Right lobe of liver (tissue), 6 donors: Measurements from ENCODE around the gene RORB. TPM values are rescaled to one million over a fixed set of nuclear protein-coding genes. Genes with fewer than 3 reads are reported as not detected.

Source experiments
- ATAC-seq, 4 donors: fragments of 200-7000 bp; cut with Tn5 transposase; one replicate each; pipeline ENCODE4 v1.9.1; 2020; ENCODE audit warnings: mild to moderate bottlenecking in 4 of 4, moderate library complexity in 4 of 4
- DNase-seq, 3 donors: peaks; one replicate each; pipeline ENCODE4 v3.0.0-alpha.2; 2020
- H3K27ac ChIP-seq, 3 donors: fragments of 200-600 bp; one replicate each; pipeline ENCODE4 v1.8.0; 2022
- H3K27me3 ChIP-seq, 2 donors: fragments of 200-600 bp; one replicate each; pipeline ENCODE4 v1.8.0; 2022
- H3K36me3 ChIP-seq, 4 donors: fragments of 200-600 bp; sonication (generic) in 1 of 4; one replicate each; pipeline versions ENCODE4 v1.5.1 to v1.8.0; 2017 to 2022; ENCODE audit warnings: control low read depth in 1 of 4
- H3K4me1 ChIP-seq, 4 donors: fragments of 200-600 bp; sonication (generic) in 1 of 4; one replicate each; pipeline versions ENCODE4 v1.5.1 to v1.8.0; 2017 to 2022; ENCODE audit warnings: control low read depth in 1 of 4
- H3K4me3 ChIP-seq, 3 donors: fragments of 200-600 bp; one replicate each; pipeline ENCODE4 v1.8.0; 2022
- H3K9me3 ChIP-seq, 4 donors: fragments of 200-600 bp; sonication (generic) in 1 of 4; one replicate each; pipeline versions ENCODE4 v1.5.1 to v1.8.0; 2017 to 2022; ENCODE audit warnings: control low read depth in 1 of 4
- CTCF ChIP-seq, 4 donors: fragments of 200-600 bp in 3 of 4; fragments of 450-650 bp in 1 of 4; IDR thresholded peaks; one replicate each; pipeline versions ENCODE4 v1.5.1 to v1.8.0; 2016 to 2022; ENCODE audit warnings: antibody characterized with exemption in 4 of 4, mild to moderate bottlenecking in 2 of 4
- POLR2A ChIP-seq: fragments of 450-650 bp; IDR thresholded peaks from one replicate; pipeline ENCODE4 v1.6.1; 2017; ENCODE audit warnings: antibody characterized with exemption, mild to moderate bottlenecking
- WGBS: methylation state at CpG from one replicate; pipeline ENCODE4 v1.1.6; 2018; ENCODE audit warnings: low coverage, low lambda C conversion rate; ENCODE audit not compliant: insufficient coverage; ENCODE audit errors: missing lambda C conversion rate; 5-methylcytosine and 5-hydroxymethylcytosine counted together
- intact Hi-C, 2 donors: fragments of 100-400 bp; cut with DNase I; formaldehyde crosslinking; loops; one replicate each; pipeline versions ENCODE4 v1.11.2 to v1.14.1; 2022
- total RNA-seq, 6 experiments: library from RNA; depleted of rRNA in 2 of 6; stranded (reverse); fragments of >200 nt in 2 of 6; fragmentation: NEBNext Ultra II Directional in 3 of 6; extraction: Animal tissue kit (Norgen Biotek cat#: 25700) in 3 of 6; gene quantifications; one replicate each; pipeline versions ENCODE4 v1.1.0 to v1.2.4, GENCODE V29; 2016 to 2023
- donor health status: DM: no; HTN: yes; CAD: no.
- donor health status: DM: no; HTN: no; CAD: no.
- donor health status: DM: no; HTN: no; CAD: no.
- donor health status: DM: no; HTN: yes; CAD: no.
- donor health status: DM: no; HTN: yes; CAD: no.

Gene RORB
- total RNA-seq, 6 experiments from 2014 or later = 0.04 to 0.62 (median 0.61) TPM; not detected in 3

GRCh38 chr9:74718709-74719108 is 221.6 kb downstream of the RORB start:
- Histone ChIP-seq H3K36me3 (no peaks in the 10 kb centered on the region), H3K4me1 (no peaks in the 10 kb centered on the region), H3K27ac (no peak overlapping the region), H3K27me3 (no peaks in the 10 kb centered on the region), H3K9me3 (no peaks in the 10 kb centered on the region), H3K4me3 (no peak overlapping the region)
- ATAC-seq = no peak
- WGBS = 86% methylated on average over 2 of the region's 2 CpGs
- no peak for DNase-seq
- intact Hi-C loops = no loop called here
- TF ChIP-seq CTCF (IDR thresholded peaks at IDR 0.05) = no peak
- no peak for TF ChIP-seq POLR2A

GRCh38 chr9:74719306-74719705 is 222.2 kb downstream of the RORB start:
- Histone ChIP-seq H3K27me3 (no peaks in the 10 kb centered on the region), H3K4me3 (no peak overlapping the region), H3K4me1 (no peaks in the 10 kb centered on the region), H3K27ac (no peak overlapping the region), H3K36me3 (no peaks in the 10 kb centered on the region), H3K9me3 (no peaks in the 10 kb centered on the region)
- 42% methylated on average over 1 of the region's 1 CpG for WGBS
- TF ChIP-seq POLR2A = no peak
- no peak for TF ChIP-seq CTCF (IDR thresholded peaks at IDR 0.05)
- intact Hi-C loops = no loop called here
- DNase-seq = no peak
- no peak for ATAC-seq

- intact Hi-C loops = no loop called here
- no peaks in the 10 kb centered on the region for H3K36me3 ChIP-seq
- 41% methylated on average over 5 of the region's 5 CpGs for WGBS
These were observed 224.8 kb downstream of the RORB start for GRCh38 chr9:74721696-74722660.

GRCh38 chr9:74724317-74724716 is 227.2 kb downstream of the RORB start:
- no peaks in the 10 kb centered on the region for H3K36me3 ChIP-seq
- TF ChIP-seq CTCF (IDR thresholded peaks at IDR 0.05) = no peak
- TF ChIP-seq POLR2A = no peak
- 52% methylated on average over 5 of the region's 5 CpGs for WGBS
- H3K9me3 ChIP-seq = no peaks in the 10 kb centered on the region
- H3K4me1 ChIP-seq = no peaks in the 10 kb centered on the region
- no peak overlapping the region for H3K4me3 ChIP-seq
- H3K27me3 ChIP-seq = no peaks in the 10 kb centered on the region
- intact Hi-C loops = no loop called here
- H3K27ac ChIP-seq = no peak overlapping the region
- DNase-seq = no peak
- no peak for ATAC-seq

More at GRCh38 chr9:74721696-74722660, 224.8 kb downstream of the RORB start:
- Histone ChIP-seq H3K27ac (no peak overlapping the region), H3K9me3 (no peaks in the 10 kb centered on the region), H3K4me3 (no peak overlapping the region), H3K27me3 (no peaks in the 10 kb centered on the region), H3K4me1 (no peaks in the 10 kb centered on the region)
- ATAC-seq (no peak), DNase-seq (no peak)
- TF ChIP-seq CTCF (IDR thresholded peaks at IDR 0.05) (no peak), POLR2A (no peak)
